ENCODE measurements around the gene PEX16. TPM values are rescaled to one million over a fixed set of nuclear protein-coding genes. Genes with fewer than 3 reads are reported as not detected.

Gene PEX16
- total RNA-seq, 1 donor from 2014 or later = 16.3 TPM

GRCh38 chr11:45899448-45900174, 18.1 kb downstream of the PEX16 start:
- DNase-seq (ENCODE audit: low read depth) = peak; percentile 83

GRCh38 chr11:45899086-45899447, 18.6 kb downstream of the PEX16 start:
- DNase-seq (ENCODE audit: low read depth) = no peak

GRCh38 chr11:45897556-45897955, 20.1 kb downstream of the PEX16 start:
- no peak for DNase-seq (ENCODE audit: low read depth)

- DNase-seq (ENCODE audit: low read depth) = peak; percentile 79
Measured at GRCh38 chr11:45896422-45896984, 21.2 kb downstream of the PEX16 start.

- no peak for DNase-seq (ENCODE audit: low read depth)
Measured at GRCh38 chr11:45895553-45896259, 22.0 kb downstream of the PEX16 start.

- DNase-seq (ENCODE audit: low read depth) = no peak
Measured at GRCh38 chr11:45894555-45895247, 23.0 kb downstream of the PEX16 start.

GRCh38 chr11:45892856-45893255, 24.8 kb downstream of the PEX16 start:
- no peak for DNase-seq (ENCODE audit: low read depth)

- no peak for DNase-seq (ENCODE audit: low read depth)
Measured at GRCh38 chr11:45890886-45891550, 26.7 kb downstream of the PEX16 start.

- DNase-seq (ENCODE audit: low read depth) = no peak
Measured at GRCh38 chr11:45889966-45890365, 27.7 kb downstream of the PEX16 start.

GRCh38 chr11:45889555-45889954, 28.1 kb downstream of the PEX16 start:
- DNase-seq (ENCODE audit: low read depth) = no peak

- no peak for DNase-seq (ENCODE audit: low read depth)
Measured at GRCh38 chr11:45887587-45887986, 30.1 kb downstream of the PEX16 start.

GRCh38 chr11:45886816-45887520, 30.7 kb downstream of the PEX16 start:
- DNase-seq (ENCODE audit: low read depth) = no peak

GRCh38 chr11:45885921-45886721, 31.6 kb downstream of the PEX16 start:
- no peak for DNase-seq (ENCODE audit: low read depth)

- peak; percentile 49 for DNase-seq (ENCODE audit: low read depth)
Measured at GRCh38 chr11:45885274-45885920, 32.3 kb downstream of the PEX16 start, which contains the start of gene MAPK8IP1. Gene MAPK8IP1 (plus strand): TSS chr11:45885651. CDS start chr11:45885821, 170 bp downstream.

- DNase-seq (ENCODE audit: low read depth) = no peak
Measured at GRCh38 chr11:45884596-45885185, 33.0 kb downstream of the PEX16 start.

- DNase-seq (ENCODE audit: low read depth) = peak; percentile 35
Measured at GRCh38 chr11:45881708-45882368, 35.8 kb downstream of the PEX16 start.

- no peak for DNase-seq (ENCODE audit: low read depth)
Measured at GRCh38 chr11:45880772-45881570, 36.7 kb downstream of the PEX16 start.
